Neural cell (in vitro differentiated cells): Measurements from ENCODE around the gene CDON.

Experiments
- CTCF ChIP-seq: fragments of 450-650 bp; IDR thresholded peaks from 2 replicates; pipeline ENCODE4 v1.5.1; 2014; ENCODE audit warnings: antibody characterized with exemption, mild to moderate bottlenecking, moderate library complexity; ENCODE audit not compliant: poor library complexity, severe bottlenecking
- MXI1 ChIP-seq: fragments of 450-650 bp; conservative IDR thresholded peaks from 2 replicates; pipeline ENCODE4 v1.6.1; 2014; ENCODE audit warnings: antibody characterized with exemption, mild to moderate bottlenecking; ENCODE audit not compliant: poor library complexity, severe bottlenecking
- POLR2AphosphoS5 ChIP-seq: IDR thresholded peaks from 2 replicates; pipeline ENCODE4 v1.6.1; 2012
- RAD21 ChIP-seq: fragments of 450-650 bp; conservative IDR thresholded peaks from 2 replicates; pipeline ENCODE4 v1.6.1; 2014; ENCODE audit warnings: antibody characterized with exemption, mild to moderate bottlenecking, moderate library complexity

- TF ChIP-seq CTCF (no peak), RAD21 (no peak), MXI1 (no peak), POLR2AphosphoS5 (no peak)
These were observed 7.8 kb downstream of the CDON start for GRCh38 chr11:126054882-126055281.
